Left renal cortex interstitium (tissue), 4 donors: Measurements from ENCODE around the gene COA1. TPM values are rescaled to one million over a fixed set of nuclear protein-coding genes. Genes with fewer than 3 reads are reported as not detected.
"Not testable (repeated sequence)": the region's sequence is repeated elsewhere in the genome, so short reads cannot be mapped to it uniquely, and the experiment has no call there.

ENCODE experiments used
- DNase-seq, 4 donors: peaks; one replicate each; pipeline ENCODE4 v3.0.0-alpha.2; 2013; ENCODE audit warnings: low read depth in 4 of 4, low spot score in 2 of 4, missing footprints in 1 of 4
- polyA plus RNA-seq, 4 donors: library from polyadenylated mRNA; unstranded; fragments of 120-200 nt; gene quantifications; one replicate each; pipeline ENCODE4 v1.2.1, GENCODE V29; 2013; ENCODE audit not compliant: insufficient read length in 4 of 4

COA1 gene
- polyA plus RNA-seq, 4 donors: 61.2 to 86.5 (median 72.0) TPM

DNA sequence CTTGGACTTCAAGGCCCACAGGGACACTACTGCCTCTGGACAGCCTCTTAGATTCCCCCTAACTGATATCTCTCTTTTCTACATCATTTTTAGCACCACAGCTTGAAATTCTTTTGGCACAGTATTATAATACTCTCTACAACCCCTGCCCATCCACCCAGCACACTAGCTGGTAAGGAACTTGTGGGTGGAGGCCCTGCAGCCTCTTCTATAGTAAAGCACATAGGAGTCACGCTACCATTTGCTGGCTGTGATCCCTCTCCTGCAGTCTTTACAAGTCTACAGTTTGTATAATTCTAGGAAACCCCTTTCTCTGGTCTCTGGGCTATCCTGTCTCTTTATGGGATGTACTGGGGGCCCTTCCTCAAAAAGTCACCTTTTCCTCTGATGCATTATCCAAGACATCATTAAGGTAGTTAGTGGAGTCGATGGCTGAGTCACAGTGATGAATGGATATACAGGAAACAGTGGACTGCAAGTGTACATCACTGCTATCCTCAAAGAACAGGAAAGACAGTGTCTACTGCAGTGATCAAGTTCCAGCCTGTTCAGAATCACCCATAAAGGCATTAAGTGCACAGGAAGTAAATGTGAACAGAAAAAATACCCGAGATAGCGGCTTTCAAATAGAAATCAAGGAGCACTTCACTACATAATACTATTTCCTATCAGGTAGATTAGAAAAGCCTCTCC lies 92.1 kb downstream of the COA1 start:
- DNase-seq: no peak

DNA sequence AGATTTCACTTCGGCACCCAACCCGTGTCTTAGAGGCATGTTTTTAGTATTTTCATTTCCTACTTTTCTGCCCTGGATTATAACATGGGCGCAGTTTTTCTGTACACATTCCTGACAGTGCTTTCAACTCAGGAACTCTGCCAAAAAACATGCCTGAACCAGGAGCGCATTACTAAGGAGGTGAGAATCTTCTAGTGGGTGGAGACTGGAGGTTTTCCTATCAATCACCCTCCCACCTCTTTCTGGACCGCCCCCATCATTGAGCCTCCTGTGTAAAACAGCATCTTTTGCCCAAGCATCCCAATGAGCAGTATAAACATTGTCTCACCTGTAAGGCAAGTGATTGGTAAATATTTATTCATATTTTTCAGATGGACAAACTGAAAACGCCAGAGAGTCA lies 93.2 kb downstream of the COA1 start:
- DNase-seq: no peak

DNA sequence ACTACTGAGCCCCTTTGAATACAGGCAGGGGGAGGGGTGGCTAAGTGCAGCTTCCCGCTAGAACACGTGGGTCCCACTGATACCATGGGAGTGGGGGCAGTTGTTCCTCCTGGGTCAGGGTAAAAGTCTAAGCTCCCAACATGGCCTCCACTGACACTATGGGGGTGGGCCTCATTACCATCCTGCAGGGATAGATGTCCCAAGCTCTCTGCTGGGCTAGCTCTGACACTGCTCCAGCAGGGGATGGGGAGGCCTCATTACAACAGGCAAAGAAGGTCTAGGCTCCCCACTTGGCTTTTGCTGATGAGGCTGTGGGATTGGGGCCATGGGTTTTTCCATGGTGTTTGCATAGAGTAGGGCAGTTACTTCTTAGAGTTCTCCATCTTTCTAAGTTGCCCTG lies 94.9 kb downstream of the COA1 start:
- DNase-seq: no peak

DNA sequence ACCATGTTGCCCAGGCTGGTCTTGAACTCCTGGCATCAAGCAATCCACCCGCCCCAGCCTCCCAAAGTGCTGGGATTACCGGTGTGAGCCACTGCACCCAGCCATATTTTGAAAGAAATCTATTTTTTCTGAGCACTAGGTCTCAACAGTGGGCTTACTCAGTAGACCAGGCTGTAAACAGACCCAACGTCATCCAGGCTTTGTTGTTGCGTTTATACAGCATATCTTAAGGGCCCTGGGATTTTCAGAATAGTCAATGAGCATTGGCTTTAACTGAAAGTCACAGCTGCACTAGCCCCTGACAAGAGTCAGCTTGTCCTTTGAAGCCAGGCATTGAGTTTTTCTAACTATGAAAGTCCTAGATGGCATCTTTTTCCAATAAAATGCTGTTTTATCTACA lies 96.6 kb downstream of the COA1 start:
- DNase-seq: no peak

DNA sequence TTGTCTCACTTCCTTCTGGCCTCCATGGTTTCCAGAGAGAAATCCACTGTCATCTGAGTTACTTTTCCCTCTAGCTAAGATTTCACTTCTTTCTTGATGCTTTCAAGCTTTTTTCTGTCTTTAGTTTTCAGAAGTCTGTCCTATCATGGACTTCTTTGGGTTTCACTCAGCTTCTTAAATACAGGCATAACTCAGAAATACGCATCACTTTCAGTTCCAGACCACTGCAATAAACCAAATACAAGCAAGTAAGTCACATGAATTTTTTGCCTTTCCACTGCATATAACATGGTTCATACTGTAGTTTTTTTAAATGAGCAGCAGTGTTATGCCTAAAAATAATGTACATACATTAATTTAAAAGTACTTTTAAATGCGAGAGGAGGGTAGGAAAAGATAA lies 97.8 kb downstream of the COA1 start:
- DNase-seq: no peak

DNA sequence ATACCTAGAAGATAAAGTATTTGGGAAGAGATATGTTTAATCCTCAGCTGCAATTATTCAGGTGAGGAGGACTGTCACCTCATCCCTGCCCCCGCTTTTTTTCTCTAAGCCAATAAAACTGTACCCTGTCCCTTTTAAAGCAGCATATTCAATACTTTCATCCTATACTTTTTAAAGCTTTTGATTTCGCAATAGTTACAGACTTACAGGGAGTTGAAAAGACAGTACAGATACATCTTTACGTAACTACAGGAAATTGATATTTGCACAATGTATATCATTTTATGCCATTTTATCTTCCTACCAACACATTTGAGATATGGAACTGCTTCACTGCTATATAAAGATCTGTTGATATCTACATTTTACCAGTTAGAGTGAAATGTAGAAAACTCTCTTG lies 98.8 kb downstream of the COA1 start:
- DNase-seq: no peak

DNA sequence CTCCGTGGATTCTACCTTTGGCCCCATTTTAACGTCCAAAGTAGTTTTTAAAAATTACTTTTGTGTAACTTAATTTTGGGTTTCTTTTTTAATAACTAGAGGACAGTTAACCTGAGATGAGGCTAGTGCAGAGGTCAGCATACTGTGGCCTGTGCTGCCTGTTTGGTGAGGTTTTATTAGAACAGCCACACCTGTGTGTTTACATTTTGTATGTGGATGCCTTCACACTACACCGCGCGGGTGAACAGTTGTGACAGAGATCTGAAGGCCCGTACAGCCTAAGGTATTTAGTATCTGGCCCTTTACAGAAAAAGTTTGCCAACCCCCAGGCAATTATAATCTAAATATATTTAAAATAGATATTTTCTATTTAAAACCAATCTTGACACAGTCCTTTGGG lies 99.5 kb downstream of the COA1 start:
- no peak for DNase-seq

DNA sequence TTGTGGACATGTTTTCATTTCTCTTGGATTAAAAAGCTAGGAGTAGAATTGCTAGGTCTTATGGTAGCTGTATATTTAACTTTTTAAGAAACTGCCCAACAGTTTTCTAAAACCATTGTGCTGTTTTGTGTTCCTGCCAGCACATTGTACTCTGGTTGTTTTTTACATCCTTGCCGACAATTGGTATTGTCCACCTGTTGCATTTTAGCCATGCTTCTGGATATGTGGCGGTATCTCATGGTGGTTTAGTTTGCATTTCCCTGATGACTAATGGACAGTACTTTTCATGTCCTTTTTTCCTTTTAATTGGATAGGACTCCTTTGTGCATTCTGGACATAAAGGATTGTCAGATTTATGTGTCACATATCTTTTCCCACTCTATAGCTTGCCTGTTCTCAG lies 100.9 kb downstream of the COA1 start:
- no peak for DNase-seq

DNA sequence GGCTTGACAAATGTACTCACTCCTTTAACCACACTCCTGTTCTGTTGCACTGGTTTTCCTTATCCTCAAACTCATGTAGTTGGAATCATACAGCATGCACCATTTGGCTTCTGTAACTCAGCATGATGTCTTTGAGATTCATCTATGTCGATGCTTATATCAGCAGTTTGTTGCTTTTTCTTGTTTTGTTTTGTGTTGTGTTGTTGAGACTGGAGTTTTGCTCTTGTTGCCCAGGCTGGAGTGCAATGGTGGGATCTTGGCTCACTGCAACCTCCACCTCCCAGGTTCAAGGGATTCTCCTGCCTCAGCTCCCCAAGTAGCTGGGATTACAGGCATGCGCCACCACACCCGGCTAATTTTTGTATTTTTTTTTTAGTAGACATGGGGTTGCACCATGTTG lies 101.5 kb downstream of the COA1 start:
- not testable (repeated sequence) for DNase-seq

DNA sequence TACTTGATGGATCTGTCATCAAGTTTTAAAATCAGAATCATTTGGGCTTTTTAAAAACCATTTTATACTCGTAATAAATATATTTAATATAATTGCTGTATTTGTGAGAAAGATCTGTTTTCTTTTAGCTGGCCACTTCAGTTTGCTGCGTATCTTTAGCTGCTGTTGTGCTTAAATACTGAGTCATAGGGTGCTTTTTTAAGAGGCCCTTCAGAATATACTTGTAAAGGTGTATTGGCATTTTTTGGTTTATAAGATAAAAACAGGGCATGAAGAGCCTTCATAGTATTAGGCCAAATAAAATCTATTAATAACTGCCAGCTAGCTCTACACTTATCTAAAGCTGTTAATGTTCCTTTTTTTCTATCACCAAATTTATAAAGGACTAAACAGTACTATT lies 102.6 kb downstream of the COA1 start:
- DNase-seq: no peak

DNA sequence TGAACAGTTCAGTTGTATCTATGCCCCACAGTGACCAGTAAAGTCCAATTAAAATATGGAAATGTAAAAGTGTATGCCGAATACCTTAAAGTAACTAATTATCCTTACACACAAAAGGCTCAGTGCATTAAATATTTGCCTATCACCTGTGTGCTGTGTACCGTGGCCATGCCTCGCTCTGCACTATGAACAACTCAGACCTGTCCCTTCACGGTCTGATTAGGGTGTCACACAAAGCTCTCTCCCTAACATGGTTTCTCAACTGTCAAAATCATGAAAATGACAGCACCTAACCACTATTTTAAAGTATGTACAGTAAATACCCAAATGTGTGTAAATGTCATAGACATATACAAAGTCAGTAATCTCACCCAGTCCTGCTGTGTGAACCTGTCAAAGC lies 103.3 kb downstream of the COA1 start:
- no peak for DNase-seq

DNA sequence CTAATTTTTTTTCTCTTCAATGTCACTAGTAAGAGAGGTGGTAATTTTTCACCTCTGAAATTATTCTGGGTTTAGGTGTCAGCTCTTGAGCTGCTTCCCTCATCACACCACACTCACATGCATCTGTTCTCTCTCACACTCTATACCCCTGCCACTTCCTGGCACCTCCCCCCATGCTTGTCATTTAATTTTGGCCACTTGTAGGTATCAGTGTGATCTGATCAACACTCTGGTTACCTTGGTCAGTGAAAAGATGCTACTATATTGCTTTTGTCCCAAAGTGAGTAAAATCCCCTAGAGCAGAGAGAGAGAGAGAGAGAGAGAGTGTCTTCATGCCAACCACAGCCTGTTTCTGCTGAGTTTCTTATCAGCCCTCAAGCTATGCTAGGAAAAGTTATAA lies 103.9 kb downstream of the COA1 start:
- DNase-seq: no peak

DNA sequence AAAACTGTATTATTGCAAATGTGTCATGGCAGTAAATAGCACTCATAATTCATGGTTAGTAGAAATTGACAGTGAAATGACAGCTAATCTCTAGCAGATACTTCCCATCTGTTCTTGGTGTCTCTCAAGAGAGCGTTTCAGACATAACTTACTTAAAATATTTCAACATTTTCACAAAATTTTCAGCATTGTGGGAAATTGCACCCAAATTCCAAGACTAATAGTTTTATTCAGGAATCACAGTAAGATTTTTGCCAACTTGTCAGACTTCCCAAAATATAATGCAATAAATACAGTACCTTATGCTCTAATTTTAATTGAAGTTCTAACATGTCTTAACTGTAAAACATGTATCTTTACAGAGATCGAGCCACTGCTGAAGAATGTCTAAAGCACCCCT lies 105.2 kb downstream of the COA1 start:
- DNase-seq: no peak

DNA sequence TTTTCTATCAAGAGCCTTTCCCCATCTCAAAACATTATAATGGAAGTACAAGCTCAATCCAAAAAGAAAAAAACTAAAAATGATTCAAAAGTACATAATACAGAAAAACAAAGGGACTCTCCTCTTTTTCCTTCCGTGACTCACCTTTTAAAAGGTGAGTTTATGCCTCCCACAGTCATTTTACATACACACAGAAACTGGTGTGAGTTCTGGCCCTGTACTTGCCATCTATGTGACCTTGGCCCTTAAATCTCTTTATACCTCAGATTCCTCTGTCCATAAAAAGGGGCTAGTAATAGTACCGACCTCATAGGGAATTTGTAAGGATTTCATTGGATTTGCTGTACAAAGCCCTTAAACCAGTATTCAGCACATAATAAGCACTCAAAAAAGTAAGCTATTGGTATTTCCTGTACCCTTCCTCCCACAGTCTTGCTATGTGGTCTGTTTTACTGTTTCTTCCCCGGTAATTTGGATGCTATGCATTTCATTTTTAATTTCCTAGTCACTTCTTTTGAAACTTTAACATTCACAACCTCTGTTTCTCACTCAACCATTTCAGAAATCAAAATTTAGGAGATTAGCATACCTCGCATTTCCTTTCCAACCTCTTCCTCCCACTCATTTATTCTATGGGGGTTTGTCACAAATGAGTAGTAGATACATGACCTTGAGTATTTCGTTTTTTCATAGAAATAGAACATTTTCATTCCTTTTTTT lies 107.4 kb downstream of the COA1 start:
- DNase-seq: no peak

DNA sequence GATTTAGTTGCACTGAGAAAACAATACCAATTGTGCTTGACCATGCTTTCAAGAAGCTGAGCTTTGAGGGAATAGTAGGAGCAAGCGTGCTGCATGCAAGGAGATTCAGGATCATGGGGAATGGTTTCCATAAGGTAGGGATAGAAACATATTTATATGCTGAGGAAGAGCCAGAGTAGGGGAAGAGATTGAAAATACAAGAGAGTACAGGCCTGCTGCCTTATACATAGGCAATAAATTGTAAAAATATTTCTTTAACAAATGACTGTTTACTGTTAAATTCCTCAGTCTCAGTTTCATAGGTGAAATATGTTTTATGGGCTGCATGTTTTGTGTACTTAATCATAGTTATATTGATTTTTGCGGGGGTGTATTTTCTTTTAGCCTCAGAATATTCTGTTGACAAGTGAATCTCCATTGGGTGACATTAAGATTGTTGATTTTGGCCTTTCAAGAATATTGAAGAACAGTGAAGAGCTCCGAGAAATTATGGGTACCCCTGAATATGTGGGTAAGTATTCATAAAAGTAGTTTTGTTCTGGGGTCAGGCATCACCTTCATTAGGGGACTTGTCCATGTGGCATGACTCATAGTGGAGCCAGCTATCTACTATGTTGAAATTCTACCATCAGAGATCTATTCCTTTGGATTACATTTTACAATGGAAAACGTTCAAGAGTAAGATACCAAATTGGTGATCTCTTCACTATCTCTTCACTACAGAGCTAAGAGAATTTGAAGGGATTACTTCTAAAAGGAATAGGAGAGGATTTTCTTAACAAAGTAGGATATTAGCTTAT lies 109.9 kb downstream of the COA1 start:
- no peak for DNase-seq

DNA sequence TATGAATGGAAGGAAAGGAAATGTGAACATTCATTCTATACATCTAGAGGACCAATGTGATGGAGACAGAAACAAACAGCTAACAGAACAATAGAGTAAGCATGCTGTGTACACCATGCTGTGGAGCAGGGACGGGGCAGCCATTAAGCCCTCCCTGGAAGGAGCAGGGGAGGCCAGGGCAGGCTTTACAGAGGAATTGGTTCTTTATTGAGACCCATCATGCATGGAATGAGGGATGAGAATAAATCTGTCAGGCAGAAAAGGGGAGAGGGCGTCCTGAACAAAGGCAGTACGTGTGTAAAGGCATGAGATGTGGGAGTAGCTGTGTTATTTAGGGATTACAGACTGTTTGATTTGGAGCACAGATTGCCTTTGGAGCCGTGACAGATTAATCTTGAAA lies 111.2 kb downstream of the COA1 start:
- peak in 2 of 4 donors; percentile 15 to 16 for DNase-seq

DNA sequence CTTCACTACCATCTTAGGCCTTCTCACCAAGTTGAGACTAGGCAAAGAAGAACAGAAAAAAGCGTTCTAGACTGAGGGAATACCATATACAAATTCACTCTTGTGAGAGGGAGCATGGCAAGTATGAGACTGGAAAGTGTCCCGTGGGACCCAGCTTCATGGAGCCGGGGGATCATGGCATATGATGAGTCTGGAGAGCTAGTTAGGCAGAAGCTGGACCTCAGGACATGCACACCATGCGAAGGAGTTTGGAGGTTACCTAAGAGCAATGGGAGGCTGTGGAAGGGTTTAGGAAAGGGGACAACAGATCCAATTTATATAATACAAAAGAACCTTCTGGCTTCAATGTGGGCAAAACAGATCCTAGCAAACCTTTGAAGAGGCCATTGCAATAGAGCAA lies 112.3 kb downstream of the COA1 start:
- DNase-seq: no peak

DNA sequence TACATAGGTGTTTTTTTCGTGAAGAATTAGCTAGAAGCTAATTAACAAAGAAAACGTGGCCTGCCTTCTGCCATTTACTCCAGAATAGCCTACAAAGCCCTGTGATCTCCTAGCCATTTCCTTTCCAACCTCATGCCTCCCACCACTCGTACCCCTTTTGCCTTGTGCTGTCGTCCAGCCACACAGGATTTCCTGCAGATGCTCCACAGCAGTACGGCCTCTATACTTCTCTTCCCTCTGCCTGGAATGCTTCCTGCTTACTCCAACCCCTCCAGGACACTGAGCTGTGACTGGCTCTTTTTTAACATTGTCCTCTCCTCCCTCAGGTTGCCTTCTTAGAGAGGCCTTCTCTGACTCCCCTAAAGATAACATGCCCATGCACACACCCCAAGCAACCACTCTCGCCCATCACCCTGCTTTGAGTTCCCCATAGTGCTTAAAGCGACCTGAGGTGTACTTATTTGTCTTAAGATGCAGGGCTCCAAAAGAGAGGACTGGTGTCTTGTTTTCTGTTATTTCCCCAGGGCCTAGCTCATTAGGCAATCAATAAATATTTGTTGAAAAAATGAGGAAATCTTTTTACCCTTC lies 113.7 kb downstream of the COA1 start:
- no peak for DNase-seq

DNA sequence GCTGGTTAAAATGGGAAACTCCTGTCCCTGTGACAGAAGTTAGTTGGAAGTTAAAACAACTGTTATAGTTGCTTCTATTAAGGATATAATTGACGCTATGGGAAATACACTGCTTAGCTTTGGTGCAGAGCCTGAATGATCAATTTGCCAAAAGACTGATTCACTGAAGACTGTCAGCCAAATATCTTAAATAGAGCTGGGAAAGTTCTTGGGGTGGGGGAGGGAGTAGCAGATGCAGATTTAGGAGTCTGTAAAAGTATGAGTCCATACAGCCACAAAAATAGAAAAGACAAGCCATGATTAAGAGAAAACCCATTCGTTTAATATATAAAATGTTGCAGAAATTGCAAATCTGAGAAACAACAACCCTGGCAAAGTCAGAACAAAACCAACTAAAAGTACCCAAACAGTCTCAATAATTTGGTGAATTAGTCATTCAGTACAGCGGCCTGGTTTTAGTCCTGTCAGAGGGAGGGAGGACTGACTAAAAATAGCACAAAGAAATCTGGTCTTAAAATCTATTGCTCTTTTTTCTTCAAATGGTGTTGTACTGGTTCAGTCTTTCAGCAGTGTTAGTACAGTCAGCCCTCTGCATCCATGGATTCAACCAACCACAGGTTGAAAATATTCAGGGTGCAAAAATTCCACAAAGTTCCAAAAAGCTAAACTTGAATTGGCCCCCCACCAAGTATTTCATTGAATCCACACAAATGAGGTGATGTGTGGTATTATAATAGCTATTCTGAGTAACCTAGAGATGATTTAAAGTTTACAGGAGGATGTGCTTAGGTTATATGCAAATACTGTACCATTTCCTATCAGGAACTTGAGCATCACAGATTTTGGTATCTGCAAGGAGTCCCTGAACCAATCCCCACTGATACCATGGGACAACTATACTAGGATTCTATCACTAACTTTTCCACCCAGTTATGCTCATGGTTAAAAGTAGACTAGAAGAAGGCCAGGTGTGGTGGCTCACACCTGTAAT lies 116.4 kb downstream of the COA1 start:
- DNase-seq: no peak

DNA sequence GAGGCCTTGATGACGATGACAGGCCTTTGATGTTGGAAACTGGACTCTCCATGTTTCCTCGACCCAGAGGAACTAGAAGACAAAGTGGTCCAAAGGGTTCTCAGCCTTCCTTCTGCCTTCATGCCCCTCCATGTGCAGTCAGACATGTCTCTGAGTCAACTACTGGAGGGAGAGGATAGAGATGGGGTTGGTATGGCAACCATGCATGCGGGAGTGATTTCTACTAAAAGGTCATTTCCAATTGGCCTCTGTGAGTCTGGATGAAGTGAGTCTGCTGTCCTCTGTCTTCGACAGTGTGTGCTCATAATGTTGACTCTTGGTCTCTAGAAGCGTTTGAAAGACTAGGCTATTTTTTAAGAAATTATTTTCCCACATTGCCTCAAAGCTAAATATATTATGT lies 117.2 kb downstream of the COA1 start:
- no peak for DNase-seq
